ENCODE data around the gene KLC3.

DNA sequence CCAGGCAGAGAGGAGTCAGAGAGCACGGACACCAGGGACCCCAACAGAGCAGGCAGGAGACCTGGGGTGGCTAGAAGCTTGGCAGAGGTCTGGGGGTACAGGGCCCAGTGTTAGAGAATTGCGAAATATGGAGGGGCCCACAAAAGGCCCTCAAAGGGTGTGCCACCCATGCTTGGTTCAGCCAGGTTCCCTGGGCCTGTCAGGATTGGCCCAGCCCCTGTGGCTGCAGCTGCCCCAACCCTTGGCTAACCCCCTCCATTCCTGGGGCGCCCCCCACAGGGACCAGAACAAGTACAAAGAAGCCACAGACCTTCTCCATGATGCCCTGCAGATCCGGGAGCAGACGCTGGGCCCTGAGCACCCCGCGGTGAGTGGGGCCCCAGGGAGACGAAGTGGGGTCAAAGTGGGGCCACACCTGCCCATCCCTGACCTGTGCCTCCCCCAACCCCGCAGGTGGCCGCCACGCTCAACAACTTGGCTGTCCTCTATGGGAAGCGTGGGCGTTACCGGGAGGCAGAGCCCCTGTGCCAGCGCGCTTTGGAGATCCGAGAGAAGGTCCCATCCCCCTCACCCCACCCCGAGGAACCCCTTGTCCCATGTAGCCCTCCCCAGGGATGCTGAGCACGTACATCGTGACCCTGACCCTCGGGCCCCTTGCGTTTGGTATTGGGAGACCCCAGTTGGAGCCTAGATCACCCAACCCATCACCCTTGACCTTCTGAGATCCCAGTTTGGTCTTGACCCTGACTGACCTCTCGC lies 8.0 kb downstream of the KLC3 start:
- TF ChIP-seq EZH2 (IDR thresholded peaks at IDR 0.05; ENCODE audit: low read length, unreplicated experiment): no peak
- TF ChIP-seq, protein P1, sequence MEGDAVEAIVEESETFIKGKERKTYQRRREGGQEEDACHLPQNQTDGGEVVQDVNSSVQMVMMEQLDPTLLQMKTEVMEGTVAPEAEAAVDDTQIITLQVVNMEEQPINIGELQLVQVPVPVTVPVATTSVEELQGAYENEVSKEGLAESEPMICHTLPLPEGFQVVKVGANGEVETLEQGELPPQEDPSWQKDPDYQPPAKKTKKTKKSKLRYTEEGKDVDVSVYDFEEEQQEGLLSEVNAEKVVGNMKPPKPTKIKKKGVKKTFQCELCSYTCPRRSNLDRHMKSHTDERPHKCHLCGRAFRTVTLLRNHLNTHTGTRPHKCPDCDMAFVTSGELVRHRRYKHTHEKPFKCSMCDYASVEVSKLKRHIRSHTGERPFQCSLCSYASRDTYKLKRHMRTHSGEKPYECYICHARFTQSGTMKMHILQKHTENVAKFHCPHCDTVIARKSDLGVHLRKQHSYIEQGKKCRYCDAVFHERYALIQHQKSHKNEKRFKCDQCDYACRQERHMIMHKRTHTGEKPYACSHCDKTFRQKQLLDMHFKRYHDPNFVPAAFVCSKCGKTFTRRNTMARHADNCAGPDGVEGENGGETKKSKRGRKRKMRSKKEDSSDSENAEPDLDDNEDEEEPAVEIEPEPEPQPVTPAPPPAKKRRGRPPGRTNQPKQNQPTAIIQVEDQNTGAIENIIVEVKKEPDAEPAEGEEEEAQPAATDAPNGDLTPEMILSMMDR (conservative IDR thresholded peaks at IDR 0.05; ENCODE audit: low read depth, low read length): no peak
- TF ChIP-seq EZH2phosphoT487 (IDR thresholded peaks at IDR 0.05; ENCODE audit: borderline replicate concordance, low read length): no peak
